HG03575 (cell line): Measurements from ENCODE around the gene AKNAD1.
"Not testable (repeated sequence)": the region's sequence is repeated elsewhere in the genome, so short reads cannot be mapped to it uniquely, and the experiment has no call there.

Experiments
- ATAC-seq: cut with Tn5 transposase; IDR thresholded peaks from one replicate; pipeline ENCODE4 v1.9.1; 2021; ENCODE audit not compliant: unreplicated experiment, insufficient number of reproducible peaks, low FRiP score; ENCODE audit errors: extremely low read depth

The AKNAD1 gene

GRCh38 chr1:108808438-108808837 lies 48.5 kb downstream of the AKNAD1 start:
- no peak for ATAC-seq

DNA sequence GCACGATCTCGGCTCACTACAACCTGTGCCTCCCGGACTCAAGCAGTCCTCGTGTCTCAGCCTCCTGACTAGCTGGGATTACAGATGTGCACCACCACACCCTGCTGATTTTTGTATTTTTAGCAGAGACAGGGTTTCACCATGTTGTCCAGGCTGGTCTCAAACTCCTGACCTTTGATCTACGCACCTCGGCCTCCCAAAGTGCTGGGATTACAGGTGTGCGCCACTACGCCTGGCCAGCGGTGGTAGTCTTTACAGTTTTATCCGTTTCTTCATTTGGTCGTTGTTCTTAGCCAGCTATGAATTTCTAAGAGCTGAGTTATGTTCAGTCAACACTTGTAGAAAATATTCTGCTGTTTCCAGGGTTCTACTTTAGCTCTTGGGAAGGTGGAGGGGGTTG lies 53.3 kb downstream of the AKNAD1 start:
- ATAC-seq = no peak

DNA sequence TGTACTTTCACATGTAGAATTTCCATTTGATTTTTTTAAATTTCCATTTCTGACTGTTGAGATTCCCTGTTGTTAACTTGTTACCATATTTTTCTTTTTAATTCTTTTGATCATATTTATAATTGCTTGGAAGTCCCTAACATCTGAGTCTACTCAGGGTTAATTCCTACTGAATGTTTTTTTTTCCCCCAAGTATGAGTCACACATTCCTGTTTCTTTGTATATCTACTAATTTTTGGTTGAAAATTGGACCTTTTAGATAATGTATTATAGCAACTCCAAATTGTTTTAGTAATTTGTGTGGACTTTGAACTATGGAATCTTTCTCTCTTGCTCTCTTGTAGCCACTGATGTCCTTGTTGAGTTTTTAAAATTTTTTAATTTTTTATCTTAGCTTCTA lies 55.8 kb downstream of the AKNAD1 start:
- no peak for ATAC-seq

- ATAC-seq = no peak
Measured at GRCh38 chr1:108799001-108799400, 57.9 kb downstream of the AKNAD1 start.

GRCh38 chr1:108792420-108792819 lies 64.5 kb downstream of the AKNAD1 start:
- no peak for ATAC-seq

DNA sequence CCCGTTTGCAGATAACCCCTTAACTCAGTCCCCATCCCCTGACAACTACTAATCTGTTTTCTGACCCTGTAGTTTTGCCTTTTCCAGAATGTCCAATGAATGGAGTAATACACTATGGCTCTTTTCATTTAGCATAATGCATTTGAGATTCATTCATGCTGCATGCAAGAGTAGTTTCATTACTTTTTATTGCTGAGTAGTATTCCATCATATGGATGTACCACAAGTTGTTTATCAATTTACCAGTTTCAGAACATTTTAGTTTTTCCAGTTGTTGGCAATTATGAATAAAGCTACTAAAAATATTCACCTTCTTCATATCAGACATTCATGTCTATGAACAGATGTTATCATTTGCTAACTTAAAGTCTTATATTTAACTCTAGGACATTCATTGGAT lies 65.1 kb downstream of the AKNAD1 start:
- no peak for ATAC-seq

- ATAC-seq = no peak
Measured at GRCh38 chr1:108785880-108786279, 71.0 kb downstream of the AKNAD1 start.

DNA sequence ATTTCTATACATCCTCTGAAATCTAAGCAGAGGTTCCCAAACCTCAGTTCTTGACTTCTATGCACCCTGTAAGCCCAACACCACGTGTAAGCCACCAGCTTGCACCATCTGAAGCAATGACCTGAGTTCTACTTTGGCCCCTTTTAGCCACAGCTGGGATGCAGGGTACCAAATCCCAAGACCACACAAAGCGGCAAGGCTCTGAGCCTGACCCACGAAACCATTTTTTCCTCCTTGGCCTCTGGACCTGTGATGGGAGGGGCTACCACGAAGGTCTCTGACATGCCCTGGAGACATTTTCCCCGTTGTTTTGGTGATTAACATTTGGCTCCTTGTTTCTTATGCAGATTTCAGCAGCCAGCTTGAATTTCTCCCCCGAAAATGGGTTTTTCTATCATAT lies 71.6 kb downstream of the AKNAD1 start:
- no peak for ATAC-seq

DNA sequence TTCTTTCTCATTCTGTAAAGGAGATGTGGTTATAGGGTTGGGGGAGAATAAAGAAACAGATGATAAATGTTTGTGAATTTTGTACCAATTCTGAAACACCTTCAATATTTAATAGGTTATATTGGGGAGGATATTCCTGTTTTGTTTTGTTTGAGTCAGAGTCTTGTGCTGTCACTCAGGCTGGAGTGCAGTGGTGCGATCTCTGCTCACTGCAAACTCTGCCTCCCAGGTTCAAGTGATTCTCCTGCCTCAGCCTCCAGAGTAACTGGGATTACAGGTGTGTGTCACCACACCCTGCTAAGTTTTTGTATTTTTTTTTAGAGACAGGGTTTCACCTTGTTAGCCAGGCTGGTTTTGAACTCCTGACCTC lies 75.3 kb downstream of the AKNAD1 start:
- ATAC-seq = not testable (repeated sequence)

- no peak for ATAC-seq
Measured at GRCh38 chr1:108780937-108781574, 75.8 kb downstream of the AKNAD1 start.

DNA sequence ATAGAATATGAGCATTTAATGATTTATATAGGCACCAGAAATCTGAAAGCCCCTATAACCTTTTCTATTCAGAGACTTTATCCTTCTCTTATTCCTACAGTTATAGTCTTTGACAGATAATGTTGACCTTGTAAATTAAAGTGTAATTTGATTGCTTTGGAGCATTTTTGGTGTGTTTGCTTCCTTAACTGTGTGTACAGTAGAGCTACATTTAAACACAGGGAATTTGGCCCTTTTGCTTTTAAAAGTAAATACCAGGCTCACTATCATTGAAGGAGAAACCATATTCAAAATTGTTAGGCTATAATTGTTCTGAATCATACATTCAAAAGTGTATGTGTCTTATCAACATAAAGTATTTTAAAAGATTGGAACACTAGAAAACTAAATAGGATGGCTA lies 77.4 kb downstream of the AKNAD1 start:
- ATAC-seq = no peak

GRCh38 chr1:108777839-108778238 lies 79.1 kb downstream of the AKNAD1 start:
- no peak for ATAC-seq

DNA sequence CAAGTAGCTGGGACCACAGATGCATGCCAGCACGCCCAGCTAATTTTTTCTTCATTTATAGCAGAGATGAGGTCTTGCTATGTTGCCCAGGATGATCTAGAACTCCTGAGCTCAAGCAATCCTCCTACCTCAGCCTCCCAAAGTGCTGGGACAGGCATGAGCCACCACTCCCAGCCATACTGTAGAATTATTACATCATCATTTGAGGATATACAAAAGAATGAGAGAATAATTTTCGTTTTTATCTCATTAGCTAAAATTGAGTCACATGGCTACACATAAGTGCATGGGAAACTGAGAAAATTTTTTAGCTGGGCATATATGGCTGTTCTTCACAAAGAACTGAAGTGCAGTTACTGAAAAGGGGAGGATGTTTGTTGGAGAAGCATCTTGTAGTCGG lies 89.2 kb downstream of the AKNAD1 start:
- no peak for ATAC-seq

GRCh38 chr1:108767115-108767514 lies 89.8 kb downstream of the AKNAD1 start:
- ATAC-seq = no peak
